Sigmoid colon (tissue), 4 donors: ENCODE data around the gene PTX4.

Source experiments
- EP300 ChIP-seq, 4 donors: sonication (generic); formaldehyde crosslinking; IDR thresholded peaks; one replicate each; pipeline ENCODE4 v1.6.1; 2017; ENCODE audit warnings: antibody characterized with exemption in 4 of 4
- POLR2A ChIP-seq, 2 donors: fragments of 450-650 bp; IDR thresholded peaks; one replicate each; pipeline ENCODE4 v1.6.1; 2016; ENCODE audit warnings: antibody characterized with exemption in 2 of 2, mild to moderate bottlenecking in 2 of 2, moderate library complexity in 2 of 2
- POLR2AphosphoS5 ChIP-seq, 4 donors: sonication (generic); formaldehyde crosslinking; IDR thresholded peaks; one replicate each; pipeline ENCODE4 v1.6.1; 2017; ENCODE audit warnings: antibody characterized with exemption in 4 of 4
- TF ChIP-seq, protein P1 (sequence below), 4 experiments: fragments of 450-650 bp in 3 of 4; fragments of 200-600 bp in 1 of 4; IDR thresholded peaks; one replicate each; pipeline ENCODE4 v1.5.1; 2016 to 2019; ENCODE audit warnings: antibody characterized with exemption in 4 of 4, mild to moderate bottlenecking in 3 of 4, moderate library complexity in 2 of 4

DNA sequence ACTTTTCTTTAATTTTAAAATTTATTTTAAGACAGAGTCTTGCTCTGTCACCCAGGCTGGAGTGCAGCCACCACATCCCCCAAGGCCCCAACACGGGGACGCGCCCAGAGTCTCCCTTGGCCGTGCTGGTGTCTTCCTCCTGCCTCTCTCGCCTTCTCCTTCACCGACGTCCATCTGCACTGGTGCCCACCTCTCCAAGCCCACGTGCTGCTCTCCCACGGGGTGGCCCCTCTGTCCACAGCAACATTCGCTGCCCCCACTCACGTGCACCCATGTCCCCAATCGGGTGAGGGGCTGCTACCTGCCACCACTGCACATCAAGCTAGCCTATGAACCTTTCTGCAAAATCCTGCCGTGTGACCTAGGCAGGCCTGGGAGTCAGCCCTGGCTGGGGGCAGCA lies 47.9 kb upstream of the PTX4 start:
- TF ChIP-seq, protein P1, sequence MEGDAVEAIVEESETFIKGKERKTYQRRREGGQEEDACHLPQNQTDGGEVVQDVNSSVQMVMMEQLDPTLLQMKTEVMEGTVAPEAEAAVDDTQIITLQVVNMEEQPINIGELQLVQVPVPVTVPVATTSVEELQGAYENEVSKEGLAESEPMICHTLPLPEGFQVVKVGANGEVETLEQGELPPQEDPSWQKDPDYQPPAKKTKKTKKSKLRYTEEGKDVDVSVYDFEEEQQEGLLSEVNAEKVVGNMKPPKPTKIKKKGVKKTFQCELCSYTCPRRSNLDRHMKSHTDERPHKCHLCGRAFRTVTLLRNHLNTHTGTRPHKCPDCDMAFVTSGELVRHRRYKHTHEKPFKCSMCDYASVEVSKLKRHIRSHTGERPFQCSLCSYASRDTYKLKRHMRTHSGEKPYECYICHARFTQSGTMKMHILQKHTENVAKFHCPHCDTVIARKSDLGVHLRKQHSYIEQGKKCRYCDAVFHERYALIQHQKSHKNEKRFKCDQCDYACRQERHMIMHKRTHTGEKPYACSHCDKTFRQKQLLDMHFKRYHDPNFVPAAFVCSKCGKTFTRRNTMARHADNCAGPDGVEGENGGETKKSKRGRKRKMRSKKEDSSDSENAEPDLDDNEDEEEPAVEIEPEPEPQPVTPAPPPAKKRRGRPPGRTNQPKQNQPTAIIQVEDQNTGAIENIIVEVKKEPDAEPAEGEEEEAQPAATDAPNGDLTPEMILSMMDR (IDR thresholded peaks at IDR 0.05): no peak
- TF ChIP-seq POLR2A (IDR thresholded peaks at IDR 0.05): no peak
- no peak for TF ChIP-seq POLR2AphosphoS5 (IDR thresholded peaks at IDR 0.05)
- TF ChIP-seq EP300 (IDR thresholded peaks at IDR 0.05): no peak
